ENCODE results near the gene MAP1B.

- TF ChIP-seq BCLAF1 (IDR thresholded peaks at IDR 0.05; ENCODE audit: borderline replicate concordance in 1 of 2, control insufficient read depth in 1 of 2, low read depth in 2 of 2, low read length in 1 of 2) (no peak), NFIC (IDR thresholded peaks at IDR 0.05) (no peak), ATF2 (CRISPR knock-in tag; IDR thresholded peaks at IDR 0.05) (no peak), IRF9 (tag; IDR thresholded peaks at IDR 0.05) (no peak), SREBF2 (CRISPR knock-in tag; IDR thresholded peaks at IDR 0.05) (no peak), ILF3 (IDR thresholded peaks at IDR 0.05; ENCODE audit: borderline replicate concordance) (no peak), SMAD3 (CRISPR knock-in tag; conservative IDR thresholded peaks at IDR 0.05) (no peak), NR2C2 (CRISPR knock-in tag; IDR thresholded peaks at IDR 0.05) (no peak), NR2C2 (tag; IDR thresholded peaks at IDR 0.05) (no peak), E2F6 (IDR thresholded peaks at IDR 0.05; ENCODE audit: borderline replicate concordance in 1 of 2, extremely low read depth in 1 of 2, insufficient read depth in 1 of 2, insufficient read length in 1 of 2, low read depth in 1 of 2, low read length in 1 of 2, poor library complexity in 1 of 2, severe bottlenecking in 1 of 2) (no peak), ZBTB7A (IDR thresholded peaks at IDR 0.05; ENCODE audit: borderline replicate concordance, control insufficient read depth, low read depth, low read length) (no peak), ARHGAP35 (IDR thresholded peaks at IDR 0.05; ENCODE audit: partially characterized antibody) (no peak), POLR3A (IDR thresholded peaks at IDR 0.05; ENCODE audit: borderline replicate concordance, extremely low read depth, insufficient read depth, insufficient read length) (no peak), SAP30 (IDR thresholded peaks at IDR 0.05; ENCODE audit: borderline replicate concordance, insufficient read depth, low read depth, low read length, poor library complexity, severe bottlenecking) (no peak), CEBPG (CRISPR knock-in tag; IDR thresholded peaks at IDR 0.05) (no peak), CEBPG (tag; conservative IDR thresholded peaks at IDR 0.05 in 1 of 2, IDR thresholded peaks at IDR 0.05 in 1 of 2) (no peak)
Observed at GRCh38 chr5:72242796-72243475, 135.7 kb downstream of the MAP1B start.

Measured in K562 (cell line).